NCI-H748 (cell line): ENCODE results near the gene MMP24.
A peak's percentile ranks its signal among the peaks of the same experiment; 100 is the strongest.
"Not testable (repeated sequence)": the region's sequence is repeated elsewhere in the genome, so short reads cannot be mapped to it uniquely, and the experiment has no call there.

Experiments
- DNase-seq: peaks from one replicate; lab custom pipeline; 2025; ENCODE audit not compliant: unreplicated experiment; lab: John Stamatoyannopoulos, UW

The MMP24 gene

DNA sequence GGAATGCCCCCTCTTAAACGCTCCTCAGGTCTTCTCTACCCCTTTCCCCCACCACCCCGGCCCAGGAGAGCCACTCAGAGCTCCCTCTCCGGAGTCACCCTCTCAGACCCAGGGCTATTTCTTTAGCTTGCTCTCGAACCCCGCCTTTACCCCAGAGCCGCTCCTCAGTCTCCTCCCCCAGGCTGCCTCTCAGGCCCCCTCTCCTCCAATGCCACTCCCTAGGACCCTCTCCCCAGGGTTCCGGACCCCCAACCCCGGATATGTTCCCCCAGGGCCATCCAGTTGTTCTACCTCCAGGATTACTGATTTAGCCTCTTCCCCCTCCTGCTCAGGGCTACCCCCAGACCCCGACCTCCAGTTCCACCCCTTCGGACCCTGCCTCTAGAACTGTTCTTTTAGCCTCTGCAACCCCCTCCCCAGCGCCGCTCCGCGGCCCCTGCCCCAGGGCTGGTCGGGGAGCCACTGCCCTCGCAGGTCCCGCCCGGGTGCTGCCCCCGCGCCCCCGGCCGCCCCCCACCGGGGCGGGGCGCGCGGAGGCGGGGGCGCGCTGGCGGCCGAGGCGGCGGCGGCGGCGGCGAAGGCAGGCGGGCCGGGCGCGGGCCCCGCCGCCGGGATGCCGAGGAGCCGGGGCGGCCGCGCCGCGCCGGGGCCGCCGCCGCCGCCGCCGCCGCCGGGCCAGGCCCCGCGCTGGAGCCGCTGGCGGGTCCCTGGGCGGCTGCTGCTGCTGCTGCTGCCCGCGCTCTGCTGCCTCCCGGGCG lies at the start of gene MMP24:
Gene MMP24 (plus strand): TSS at position 565 of the 758 bp plus-strand sequence. CDS start 49 bp downstream, at position 614.
- peak; percentile 35 for DNase-seq

DNA sequence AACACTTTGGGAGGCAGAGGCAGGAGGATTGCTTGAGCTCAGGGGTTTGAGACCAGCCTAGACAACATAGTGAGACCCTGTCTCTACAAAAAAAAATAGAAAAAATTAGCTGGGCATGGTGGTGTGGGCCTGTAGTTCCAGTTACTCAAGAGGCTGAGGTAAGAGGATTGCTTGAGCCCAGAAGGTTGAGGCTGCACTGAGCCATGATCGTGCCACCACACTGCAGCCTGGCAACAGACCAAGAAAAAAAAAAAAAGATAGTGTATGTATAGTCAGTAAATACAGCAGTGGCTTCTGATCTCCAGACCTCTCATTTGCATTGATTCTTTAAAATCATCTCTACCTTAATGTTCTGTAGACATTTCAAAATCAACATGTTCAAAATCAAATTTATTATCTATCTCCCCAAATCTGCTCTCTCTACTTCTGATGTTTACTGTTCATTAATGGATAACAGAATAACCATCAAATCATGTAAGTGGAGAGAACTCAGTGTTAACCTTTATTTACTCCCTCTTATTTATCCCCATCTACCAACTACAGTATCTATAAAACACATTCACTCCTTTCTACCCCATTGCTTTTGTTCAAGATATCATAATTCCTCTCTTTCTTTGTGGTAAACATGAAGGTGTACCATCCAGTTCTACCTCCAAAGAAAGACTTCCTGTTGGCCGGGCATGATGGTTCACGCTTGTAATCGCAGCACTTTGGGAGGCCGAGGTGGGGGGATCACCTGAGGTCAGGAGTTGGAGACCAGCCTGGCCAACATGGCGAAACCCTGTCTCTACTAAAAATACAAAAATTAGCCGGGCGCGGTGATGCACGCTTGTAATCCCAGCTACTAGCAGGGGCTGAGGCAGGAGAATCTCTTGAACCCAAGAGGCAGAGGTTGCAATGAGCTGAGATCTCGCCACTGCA lies 46.9 kb upstream of the MMP24 start:
- DNase-seq = no peak

DNA sequence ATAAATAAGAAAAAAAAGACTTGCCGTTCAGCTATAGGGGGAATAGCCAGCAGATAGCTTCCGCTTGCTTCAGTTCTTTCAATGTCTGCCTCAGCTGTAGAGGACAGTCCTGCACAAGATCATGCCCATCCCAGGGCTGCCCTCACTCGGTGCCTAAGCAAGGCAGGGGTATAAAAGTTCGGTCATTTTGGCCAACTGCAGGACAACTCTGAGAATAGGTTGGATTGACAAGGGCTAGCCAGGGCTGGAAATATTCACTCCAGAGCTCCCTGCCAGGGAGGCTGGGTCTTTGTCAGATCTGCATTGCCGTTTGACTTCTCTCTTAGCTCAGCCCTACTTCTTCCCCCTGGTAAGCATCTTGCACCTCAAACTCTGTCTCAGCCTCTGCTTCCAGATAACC lies 46.2 kb upstream of the MMP24 start:
- DNase-seq = no peak

DNA sequence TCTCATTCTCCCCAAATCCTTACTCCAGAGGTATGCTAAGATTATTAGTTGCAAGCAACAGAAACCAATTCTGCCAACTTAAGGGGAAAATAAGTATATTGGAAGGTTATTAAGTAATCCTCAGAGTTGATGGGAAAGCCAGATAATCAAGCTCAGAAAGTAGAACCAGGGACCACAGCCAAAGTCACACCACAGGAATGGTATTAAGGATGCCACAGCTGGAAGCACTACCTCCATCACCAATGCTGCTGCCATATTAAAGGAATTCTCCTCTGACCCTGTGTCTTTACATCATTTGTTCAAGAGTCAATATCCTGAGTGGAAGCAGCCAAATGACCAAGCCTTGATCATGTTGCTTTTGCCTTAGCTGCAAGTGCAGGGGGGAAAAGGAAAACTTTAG lies 44.8 kb upstream of the MMP24 start:
- no peak for DNase-seq

DNA sequence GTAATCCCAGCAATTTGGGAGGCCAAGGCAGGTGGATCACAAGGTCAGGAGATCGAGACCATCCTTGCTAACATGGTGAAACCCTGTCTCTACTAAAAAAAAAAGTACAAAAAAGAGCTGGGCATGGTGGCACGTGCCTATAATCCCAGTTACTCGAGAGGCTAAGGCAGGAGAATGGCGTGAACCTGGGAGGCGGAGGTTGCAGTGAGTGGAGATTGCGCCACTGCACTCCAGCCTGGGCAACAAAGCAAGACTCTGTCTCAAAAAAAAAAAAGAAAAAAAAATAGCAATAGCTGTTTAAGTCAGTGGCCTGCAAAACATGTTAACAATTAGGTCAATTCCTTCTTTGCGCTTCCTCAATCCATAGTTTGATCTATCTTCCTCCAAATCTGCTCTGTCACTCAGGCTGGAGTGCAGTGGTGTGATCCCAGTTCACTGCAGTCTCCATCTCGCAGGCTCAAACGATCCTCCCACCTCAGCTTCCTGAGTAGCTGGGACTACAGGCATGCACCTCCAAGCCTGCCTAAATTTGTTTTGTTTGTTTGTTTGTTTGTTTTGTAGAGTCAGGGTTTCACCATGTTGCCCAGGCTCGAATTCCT lies 39.7 kb upstream of the MMP24 start:
- not testable (repeated sequence) for DNase-seq

DNA sequence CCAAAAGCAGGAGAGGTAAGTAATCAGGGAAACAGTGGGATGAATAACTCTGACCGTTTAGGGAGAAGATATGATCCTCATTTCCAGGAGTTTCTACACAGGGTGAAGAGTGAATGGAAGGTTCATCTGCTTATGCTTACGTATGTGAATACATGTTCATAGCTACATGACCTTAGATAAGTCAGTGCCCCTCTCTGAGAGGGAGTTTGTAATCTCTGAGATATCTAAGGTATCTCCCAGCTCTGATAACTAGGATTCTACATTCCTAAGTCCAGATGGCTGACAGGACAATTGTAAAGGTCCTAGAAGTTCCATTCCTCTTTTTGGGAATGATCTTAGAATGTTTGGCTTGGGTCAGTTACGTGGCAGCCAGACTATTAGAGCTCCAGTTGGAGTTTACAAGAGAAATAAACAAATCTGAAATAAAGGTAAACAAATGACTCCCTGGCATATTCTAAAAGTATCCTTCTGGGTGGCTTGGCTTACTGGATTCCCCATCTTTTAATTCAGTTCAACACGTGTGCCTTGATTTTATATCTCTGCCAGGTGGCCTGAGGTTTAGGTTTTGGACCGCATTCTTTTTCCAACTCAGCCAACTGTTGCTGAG lies 38.8 kb upstream of the MMP24 start:
- DNase-seq = no peak

DNA sequence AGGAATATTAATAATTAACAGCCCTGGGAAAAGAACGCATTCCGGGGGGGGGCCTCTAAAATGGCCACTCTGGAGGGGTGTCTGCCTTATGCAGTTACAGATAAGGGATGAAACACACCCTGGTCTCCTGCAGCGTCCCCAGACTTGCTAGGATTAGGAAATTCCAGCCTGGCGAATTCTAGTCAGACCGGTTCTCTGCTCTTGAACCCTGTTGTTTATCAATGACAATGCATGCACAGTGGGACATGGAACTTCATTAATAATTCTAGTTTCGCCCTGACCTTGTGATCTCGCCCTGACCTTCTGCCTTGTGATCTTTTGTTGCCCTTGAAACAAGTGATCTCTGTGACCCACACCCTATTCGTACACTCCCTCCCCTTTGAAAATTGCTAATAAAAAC lies 37.3 kb upstream of the MMP24 start:
- peak; percentile 11 for DNase-seq

DNA sequence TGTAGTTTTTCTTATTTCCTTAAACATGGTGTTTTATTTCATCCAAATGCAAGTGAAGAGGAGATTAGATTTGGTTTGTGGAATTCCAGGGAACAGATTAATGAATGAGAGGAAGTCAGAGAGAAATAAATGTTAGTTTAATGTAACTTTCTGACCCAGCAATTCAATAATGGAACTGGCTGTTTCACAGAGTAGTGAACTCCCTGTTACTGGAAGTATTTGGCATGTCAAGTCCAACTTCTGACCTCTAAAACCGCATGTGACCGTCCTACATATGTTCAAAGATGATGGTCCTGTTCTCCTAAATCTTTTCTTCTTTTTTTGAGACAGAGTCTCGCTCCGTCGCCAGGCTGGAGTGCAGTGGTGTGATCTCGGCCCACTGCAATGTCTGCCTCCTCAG lies 35.9 kb upstream of the MMP24 start:
- no peak for DNase-seq

DNA sequence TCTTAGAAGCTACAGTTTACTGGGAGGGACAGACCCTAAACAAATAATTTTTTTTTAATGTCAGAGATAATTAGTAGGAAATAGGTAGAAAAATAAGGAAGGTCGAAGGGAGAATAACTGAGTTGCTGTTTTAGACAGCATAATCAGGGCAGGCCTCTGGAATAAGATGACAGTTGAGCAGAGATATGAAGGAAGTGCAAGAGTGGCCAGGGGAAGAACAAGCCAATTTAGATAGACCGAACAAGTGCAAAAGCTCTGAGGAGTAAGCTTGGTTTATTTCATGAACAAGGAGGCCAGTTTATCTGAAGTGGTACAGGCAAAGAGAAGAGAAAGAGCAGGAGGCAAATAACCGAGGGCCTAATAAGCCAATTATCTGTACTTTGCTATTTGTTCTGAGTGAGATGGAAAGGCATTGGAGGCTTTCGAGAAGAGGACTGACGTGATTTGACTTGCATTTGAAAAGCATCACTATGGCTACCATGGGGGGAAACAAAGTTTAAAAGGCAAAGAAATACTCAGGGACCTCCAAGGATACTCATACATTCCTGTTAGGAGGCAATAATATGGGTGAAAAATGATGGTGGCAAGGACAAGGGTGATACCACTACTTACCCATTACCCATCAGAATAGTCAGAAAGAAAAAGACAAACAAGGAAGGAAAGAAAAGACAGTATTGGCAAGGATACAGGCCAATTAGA lies 34.9 kb upstream of the MMP24 start:
- DNase-seq = no peak

DNA sequence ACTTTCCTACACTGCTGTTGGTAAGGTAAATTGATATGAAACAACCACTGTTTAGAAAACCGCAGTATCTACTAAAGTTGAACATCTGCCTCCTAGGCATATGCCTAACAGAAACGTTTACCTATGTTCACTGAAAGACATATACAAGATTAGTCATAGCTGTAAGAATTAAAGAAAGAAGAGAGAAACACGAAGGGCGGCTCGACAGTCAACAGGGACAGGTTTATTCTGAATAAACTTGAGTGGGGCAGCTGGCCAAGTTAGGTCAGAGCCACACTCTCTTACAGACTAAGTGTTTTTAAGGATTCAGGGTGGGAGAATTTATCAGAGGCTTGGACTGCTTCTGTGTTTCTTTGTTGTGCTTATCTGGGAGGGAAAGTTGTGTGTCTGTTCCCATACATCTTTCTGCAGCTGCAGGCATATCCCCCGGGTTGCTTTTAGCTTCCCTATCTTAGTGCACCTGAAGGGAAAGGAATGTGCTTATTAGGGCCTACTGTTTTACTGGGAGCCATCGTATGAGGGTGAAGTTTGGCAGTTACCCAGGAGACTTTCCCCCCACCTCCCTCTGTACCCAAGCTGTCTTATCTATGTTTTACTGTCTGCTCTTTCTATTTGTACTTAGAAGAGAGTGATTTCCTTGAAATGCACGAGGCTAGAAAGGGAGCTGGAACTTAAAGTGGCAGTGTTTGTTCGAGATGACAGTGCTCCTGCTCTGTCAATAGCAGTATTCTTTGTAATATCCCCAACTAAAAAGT lies 34.2 kb upstream of the MMP24 start:
- no peak for DNase-seq

DNA sequence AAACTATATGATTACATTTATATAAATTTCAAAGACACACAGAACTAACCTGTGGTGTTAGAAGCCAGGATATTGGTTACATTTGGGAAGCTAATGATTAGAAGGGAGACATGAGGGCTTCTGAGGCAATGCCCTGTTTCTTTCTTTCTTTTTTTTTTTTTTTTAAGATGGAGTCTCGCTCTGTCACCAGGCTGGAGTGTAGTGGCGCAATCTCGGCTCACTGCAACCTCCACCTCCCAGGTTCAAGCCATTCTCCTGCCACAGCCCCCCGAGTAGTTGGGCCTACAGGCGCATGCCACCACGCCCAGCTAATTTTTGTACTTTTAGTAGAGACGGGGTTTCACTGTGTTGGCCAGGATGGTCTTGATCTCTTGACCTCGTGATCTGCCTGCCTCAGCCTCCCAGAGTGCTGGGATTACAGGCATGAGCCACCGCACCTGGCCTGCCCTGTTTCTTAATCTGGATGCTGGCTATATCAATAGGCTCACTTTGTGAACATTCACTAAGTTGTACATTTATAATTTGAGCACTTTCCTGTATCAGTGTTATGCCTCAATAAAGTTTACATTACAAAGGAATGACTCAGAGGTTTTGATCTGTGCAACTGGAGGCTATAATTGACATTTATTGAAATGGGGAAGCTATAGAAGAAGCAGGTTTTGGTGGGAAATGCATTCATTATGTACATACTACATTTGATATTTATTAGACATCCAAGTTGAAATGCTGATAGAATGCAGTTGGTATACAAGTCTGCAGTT lies 33.3 kb upstream of the MMP24 start:
- DNase-seq = not testable (repeated sequence)

DNA sequence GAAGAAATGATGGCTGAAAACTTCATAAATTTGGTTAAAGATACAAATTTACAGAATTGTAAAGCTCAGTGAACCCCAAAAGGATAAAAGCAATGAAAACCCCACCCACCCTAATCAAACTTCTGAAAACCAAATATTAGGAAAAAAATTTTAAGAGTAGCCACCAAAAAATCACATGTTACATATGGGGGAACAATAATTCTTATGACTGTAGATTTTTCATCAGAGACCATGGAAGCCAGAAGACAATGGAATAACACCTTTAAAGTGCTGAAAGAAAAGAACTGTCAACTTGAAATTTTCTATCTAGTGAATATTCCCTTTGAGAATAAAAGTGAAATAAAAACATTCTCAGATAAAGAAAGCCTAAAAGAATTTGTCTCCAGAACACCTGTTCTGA lies 30.2 kb upstream of the MMP24 start:
- no peak for DNase-seq

DNA sequence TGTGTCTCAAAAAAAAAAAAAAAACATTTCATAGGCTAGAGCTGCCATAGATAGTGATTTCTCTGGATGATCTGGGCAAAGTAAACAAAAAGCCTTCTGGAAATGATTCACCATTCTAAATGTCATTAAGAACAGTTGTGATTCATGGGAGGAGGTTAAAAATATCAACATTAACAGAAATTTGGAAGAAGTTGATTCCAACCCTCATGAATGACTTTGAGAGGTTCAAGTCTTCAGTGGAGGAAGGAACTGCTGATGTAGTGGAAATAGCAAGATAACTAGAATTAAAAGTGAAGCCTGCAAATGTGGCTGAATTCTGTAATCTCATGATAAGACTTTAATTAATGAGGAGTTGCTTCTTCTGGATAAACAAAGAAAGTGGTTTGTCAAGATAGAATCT lies 26.8 kb upstream of the MMP24 start:
- DNase-seq = no peak

DNA sequence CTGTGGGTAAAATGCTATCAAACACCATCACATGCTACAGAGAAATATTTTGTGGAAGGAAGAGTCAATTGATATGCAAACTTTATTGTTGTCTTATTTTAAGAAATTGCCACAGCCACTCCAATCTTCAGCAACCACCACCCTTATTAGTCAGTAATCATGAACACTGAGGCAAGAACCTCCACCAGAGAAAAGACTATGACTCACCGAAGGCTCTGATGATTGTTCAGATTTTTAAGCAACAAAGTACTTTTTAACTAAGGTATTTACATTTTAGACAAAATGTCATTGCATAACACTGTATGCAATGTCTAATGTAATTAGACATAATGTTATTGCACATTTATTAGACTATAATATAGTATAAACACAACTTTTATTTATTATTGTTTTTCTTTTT lies 26.2 kb upstream of the MMP24 start:
- DNase-seq = no peak

DNA sequence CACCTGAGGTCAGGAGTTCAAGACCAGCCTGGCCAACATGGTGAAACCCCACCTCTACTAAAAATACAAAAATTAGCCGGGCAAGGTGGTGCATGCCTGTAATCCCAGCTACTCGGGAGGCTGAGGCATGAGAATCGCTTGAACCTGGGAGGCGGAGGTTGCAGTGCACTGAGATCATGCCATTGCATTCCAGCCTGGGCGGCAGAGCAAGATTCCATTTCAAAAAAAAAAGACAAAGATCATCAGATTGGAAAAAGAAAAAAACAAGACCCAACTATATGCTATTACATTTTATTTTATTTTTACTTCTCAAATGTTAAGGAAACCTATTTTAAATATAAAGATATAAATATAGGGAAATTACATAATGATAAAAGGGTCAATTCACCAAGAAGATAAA lies 25.0 kb upstream of the MMP24 start:
- not testable (repeated sequence) for DNase-seq

DNA sequence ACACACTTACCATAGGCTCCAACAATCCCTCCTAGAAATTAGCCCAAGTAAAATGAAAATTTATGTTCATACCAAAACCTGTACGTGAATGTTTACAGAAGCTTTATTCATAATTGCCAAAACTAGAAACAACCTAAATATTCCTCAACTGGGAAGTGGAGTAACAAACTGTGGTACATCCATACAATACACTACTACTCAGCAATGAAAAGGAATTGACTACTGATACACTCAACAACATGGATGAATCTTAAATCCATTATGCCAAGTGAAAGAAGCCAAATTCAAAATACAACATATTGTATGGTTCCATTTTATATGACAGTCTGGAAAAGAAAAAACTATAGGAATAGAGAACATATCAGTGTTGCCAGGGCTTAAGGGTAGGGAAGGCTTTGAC lies 19.7 kb upstream of the MMP24 start:
- no peak for DNase-seq

DNA sequence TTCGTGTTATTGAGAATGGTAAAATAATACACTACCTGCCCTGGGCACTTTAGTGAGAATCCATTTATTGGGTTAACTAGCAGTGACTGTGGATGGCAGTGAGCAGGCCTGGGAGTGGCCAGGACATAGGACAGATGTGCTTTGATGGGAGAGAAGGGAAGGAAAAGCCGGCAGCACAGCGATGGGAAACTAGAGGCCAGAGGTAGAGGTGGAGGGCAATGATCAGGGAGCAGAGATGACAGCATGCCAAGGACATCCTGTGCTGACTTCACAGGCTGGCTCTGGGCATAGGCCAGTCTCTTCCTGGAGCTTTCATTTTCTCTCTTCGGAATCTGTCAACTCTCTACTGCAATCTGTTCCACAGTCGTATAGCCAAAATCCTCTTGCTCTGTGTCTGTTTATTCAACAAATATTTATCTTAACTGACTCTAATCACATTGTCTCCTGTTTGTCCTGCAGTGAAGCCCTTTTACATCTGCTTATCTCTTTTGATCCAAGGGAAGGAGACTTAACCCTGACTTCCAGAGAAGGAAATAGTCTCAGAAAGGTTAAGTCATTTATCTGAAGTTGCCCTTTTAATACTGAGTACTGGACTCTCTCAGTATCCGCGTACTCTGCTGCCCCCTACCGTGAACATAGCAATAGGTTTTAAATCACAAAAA lies 18.4 kb upstream of the MMP24 start:
- peak; percentile 73 for DNase-seq

DNA sequence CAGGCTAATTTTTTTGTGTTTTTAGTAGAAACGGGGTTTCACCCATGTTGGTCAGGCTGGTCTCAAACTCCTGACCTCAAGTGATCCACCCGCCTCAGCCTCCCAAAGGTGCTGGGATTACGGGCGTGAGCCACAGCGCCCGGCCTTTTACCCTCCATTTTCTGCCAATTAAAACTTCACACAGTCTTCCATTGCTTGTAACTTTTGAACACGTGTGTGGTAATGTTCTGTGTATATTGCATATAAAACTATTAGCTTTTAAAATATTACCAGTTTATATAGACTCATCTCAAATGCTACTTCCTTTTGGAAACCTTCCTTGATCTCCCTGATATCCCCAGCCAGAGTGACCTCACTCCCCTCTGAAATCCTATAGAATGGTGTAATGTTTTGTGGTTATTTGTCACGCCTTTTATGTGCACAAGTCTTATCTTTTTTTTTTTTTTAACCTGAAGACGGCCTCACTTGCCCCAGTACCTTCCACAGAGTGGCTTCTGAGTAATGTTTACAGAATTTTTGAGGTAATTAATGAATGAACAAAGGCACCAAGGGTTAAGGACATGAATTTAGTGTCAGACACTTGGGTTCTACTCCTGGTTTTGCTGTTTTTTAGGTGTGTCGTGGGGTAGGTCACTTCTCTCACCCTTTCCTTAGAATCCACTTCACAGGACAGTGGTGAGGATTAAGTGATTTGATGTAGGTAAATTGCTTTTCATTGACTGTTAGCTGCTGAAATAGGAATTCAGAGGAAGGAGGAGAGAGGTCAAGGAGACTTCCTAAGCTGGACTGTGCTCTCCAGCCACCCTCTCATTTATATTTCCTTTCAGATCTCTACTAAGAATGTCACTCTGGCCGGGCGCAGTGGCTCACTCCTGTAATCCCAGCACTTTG lies 11.2 kb upstream of the MMP24 start:
- no peak for DNase-seq
